ENCODE results near the gene DNAJC13.

DNA sequence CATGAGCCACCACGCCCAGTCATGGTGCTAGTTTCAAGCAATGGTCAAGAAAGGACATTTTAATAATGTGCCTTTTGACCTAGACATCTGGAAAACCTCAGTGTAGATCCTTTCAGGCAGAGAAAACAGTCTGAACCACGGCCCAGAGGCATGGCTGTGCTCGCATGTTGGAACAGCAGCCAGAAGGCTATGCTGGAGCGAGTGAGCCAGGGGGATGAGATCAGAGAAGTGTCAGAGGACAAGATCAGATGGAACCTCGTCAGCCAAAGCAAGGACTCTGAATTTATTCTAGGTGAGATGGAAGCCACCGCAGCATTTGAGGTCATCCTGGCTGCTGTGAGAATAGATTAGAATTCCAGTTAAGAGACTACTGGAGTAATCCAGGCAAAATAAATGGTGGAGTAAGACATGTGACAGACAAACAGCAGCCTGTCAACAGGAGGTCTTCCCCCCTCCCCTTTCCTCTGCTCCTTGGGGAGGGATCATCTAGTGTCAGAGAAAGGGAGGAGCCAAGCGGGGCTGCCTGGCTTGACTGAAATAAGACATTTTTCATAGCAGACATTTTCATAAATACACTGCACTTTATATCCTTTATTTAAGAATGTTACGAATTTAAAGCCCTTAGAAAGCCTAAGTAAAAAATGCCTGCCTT is 139.3 kb downstream of the DNAJC13 start:
- TF ChIP-seq, protein P1, sequence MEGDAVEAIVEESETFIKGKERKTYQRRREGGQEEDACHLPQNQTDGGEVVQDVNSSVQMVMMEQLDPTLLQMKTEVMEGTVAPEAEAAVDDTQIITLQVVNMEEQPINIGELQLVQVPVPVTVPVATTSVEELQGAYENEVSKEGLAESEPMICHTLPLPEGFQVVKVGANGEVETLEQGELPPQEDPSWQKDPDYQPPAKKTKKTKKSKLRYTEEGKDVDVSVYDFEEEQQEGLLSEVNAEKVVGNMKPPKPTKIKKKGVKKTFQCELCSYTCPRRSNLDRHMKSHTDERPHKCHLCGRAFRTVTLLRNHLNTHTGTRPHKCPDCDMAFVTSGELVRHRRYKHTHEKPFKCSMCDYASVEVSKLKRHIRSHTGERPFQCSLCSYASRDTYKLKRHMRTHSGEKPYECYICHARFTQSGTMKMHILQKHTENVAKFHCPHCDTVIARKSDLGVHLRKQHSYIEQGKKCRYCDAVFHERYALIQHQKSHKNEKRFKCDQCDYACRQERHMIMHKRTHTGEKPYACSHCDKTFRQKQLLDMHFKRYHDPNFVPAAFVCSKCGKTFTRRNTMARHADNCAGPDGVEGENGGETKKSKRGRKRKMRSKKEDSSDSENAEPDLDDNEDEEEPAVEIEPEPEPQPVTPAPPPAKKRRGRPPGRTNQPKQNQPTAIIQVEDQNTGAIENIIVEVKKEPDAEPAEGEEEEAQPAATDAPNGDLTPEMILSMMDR (IDR thresholded peaks at IDR 0.05) = no peak
- no peak for TF ChIP-seq EP300 (IDR thresholded peaks at IDR 0.05)
- TF ChIP-seq POLR2AphosphoS5 (IDR thresholded peaks at IDR 0.05) = no peak
- TF ChIP-seq POLR2A (IDR thresholded peaks at IDR 0.05) = no peak

All from suprapubic skin (tissue), 4 donors.